ENCODE measurements around the gene FRAT2.

DNA sequence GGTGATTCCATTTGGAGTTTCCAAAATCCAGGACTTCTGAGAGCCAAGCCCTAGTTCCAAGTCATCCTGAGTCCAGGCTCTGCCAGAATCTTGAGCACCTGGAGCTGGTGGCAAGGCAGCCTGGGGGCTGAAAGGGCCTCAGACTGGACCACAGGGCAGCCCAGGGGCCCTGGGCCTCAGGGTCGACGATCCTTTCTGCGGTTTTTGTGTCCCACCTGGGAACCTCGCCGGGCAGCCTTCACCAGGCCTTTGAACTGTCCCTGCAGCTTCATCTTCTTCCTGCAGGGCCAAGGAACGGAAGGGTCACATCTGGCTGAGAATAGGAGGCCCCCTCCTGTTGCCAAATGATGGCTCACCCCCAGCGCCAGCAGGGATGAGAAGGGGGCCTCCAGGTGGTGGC lies 22.4 kb upstream of the FRAT2 start:
- no peak for TF ChIP-seq POLR2A (IDR thresholded peaks at IDR 0.05; ENCODE audit: extremely low read depth, insufficient read length)
- no peak for TF ChIP-seq MYC (IDR thresholded peaks at IDR 0.05; ENCODE audit: low read depth, low read length)
- TF ChIP-seq, protein P1, sequence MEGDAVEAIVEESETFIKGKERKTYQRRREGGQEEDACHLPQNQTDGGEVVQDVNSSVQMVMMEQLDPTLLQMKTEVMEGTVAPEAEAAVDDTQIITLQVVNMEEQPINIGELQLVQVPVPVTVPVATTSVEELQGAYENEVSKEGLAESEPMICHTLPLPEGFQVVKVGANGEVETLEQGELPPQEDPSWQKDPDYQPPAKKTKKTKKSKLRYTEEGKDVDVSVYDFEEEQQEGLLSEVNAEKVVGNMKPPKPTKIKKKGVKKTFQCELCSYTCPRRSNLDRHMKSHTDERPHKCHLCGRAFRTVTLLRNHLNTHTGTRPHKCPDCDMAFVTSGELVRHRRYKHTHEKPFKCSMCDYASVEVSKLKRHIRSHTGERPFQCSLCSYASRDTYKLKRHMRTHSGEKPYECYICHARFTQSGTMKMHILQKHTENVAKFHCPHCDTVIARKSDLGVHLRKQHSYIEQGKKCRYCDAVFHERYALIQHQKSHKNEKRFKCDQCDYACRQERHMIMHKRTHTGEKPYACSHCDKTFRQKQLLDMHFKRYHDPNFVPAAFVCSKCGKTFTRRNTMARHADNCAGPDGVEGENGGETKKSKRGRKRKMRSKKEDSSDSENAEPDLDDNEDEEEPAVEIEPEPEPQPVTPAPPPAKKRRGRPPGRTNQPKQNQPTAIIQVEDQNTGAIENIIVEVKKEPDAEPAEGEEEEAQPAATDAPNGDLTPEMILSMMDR (IDR thresholded peaks at IDR 0.05; ENCODE audit: low read depth, low read length): no peak
